Prostate gland (tissue), 2 donors: ENCODE measurements around the gene TBC1D2B.

Experiments
- CTCF ChIP-seq, 4 experiments: fragments of 200-600 bp in 2 of 4; fragments of 450-650 bp in 2 of 4; sonication (generic) in 2 of 4; IDR thresholded peaks; 1 replicate in 3 of 4; 2 replicates in 1 of 4; pipeline ENCODE4 v1.5.1; 2016 to 2019; ENCODE audit warnings: antibody characterized with exemption in 4 of 4, mild to moderate bottlenecking in 2 of 4, moderate library complexity in 2 of 4
- POLR2A ChIP-seq: fragments of 450-650 bp; IDR thresholded peaks from one replicate; pipeline ENCODE4 v1.6.1; 2016; ENCODE audit warnings: antibody characterized with exemption, mild to moderate bottlenecking

DNA sequence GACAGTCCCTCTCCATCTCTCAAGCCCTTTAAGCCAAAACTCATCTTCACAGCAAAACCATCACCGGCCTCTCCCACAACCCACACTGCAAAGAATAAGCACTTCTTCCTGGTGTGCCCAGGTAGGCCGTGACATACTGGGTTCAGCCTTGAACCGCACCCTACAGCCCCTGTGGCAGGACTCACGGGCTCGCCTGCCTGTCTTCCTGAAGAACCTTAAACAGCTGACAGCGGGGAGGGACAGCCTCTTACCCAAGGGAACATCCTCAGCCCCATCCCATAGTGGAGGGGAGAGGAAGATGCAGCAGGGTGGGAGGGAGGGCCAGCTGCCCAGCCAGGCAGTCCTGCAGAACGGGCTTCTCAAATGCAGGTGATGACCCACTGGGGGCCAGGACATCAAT lies 40.2 kb downstream of the TBC1D2B start:
- TF ChIP-seq CTCF (IDR thresholded peaks at IDR 0.05): no peak
- no peak for TF ChIP-seq POLR2A
